Stimulated activated CD8-positive, alpha-beta memory T cell treated with anti-CD3 and anti-CD28 coated beads, Interleukin-4, amount 100 ng/mL, for 4 hours (primary cell): ENCODE results near the gene SEMA4D.
"Not testable (repeated sequence)": the region's sequence is repeated elsewhere in the genome, so short reads cannot be mapped to it uniquely, and the experiment has no call there.

Experiments
- DNase-seq, 2 donors: peaks; one replicate each; pipeline ENCODE4 v3.0.0-alpha.2; 2020; ENCODE audit warnings: low read depth in 2 of 2, low spot score in 1 of 2

SEMA4D gene

GRCh38 chr9:89358376-89358916 lies 139.5 kb downstream of the SEMA4D start:
- DNase-seq = no peak

GRCh38 chr9:89357331-89358197 lies 140.3 kb downstream of the SEMA4D start:
- no peak for DNase-seq

GRCh38 chr9:89356782-89357181 lies 141.1 kb downstream of the SEMA4D start:
- no peak for DNase-seq

- DNase-seq = no peak
These were observed 143.4 kb downstream of the SEMA4D start for GRCh38 chr9:89354471-89354870.

- no peak for DNase-seq
These were observed 143.9 kb downstream of the SEMA4D start for GRCh38 chr9:89353989-89354388.

GRCh38 chr9:89352874-89353649 lies 144.9 kb downstream of the SEMA4D start:
- DNase-seq = no peak

- DNase-seq = no peak
These were observed 145.5 kb downstream of the SEMA4D start for GRCh38 chr9:89352451-89352850.

- no peak for DNase-seq
These were observed 146.2 kb downstream of the SEMA4D start for GRCh38 chr9:89351584-89352300.

GRCh38 chr9:89350988-89351557 lies 146.8 kb downstream of the SEMA4D start:
- DNase-seq = no peak

GRCh38 chr9:89349607-89350006 lies 148.3 kb downstream of the SEMA4D start:
- DNase-seq = no peak

GRCh38 chr9:89347651-89348050 lies 150.3 kb downstream of the SEMA4D start:
- DNase-seq = no peak

GRCh38 chr9:89346696-89347095 lies 151.2 kb downstream of the SEMA4D start:
- no peak for DNase-seq

- no peak for DNase-seq
These were observed 152.4 kb downstream of the SEMA4D start for GRCh38 chr9:89345476-89345875.

GRCh38 chr9:89343812-89344211 lies 154.1 kb downstream of the SEMA4D start:
- not testable (repeated sequence) for DNase-seq

- no peak for DNase-seq
These were observed 155.0 kb downstream of the SEMA4D start for GRCh38 chr9:89342948-89343347.

- no peak for DNase-seq
These were observed 155.7 kb downstream of the SEMA4D start for GRCh38 chr9:89342213-89342612.

GRCh38 chr9:89340332-89340731 lies 157.6 kb downstream of the SEMA4D start:
- DNase-seq = no peak

- DNase-seq = no peak
These were observed 158.1 kb downstream of the SEMA4D start for GRCh38 chr9:89339807-89340206.

- DNase-seq = no peak
These were observed 167.4 kb downstream of the SEMA4D start for GRCh38 chr9:89330513-89330912.

- no peak for DNase-seq
These were observed 168.0 kb downstream of the SEMA4D start for GRCh38 chr9:89329917-89330316.

GRCh38 chr9:89328064-89328463 lies 169.8 kb downstream of the SEMA4D start:
- no peak for DNase-seq
